ENCODE data around the gene MCC.

MCC gene

GRCh38 chr5:112974901-112975300, 513.4 kb downstream of the MCC start:
- Histone ChIP-seq H3K4me1 (ENCODE audit: low read length) (peaks cover 20% of the 10 kb centered on the region), H3K4me2 (ENCODE audit: low read depth, low read length) (no peak overlapping the region)
- TF ChIP-seq EZH2 (optimal IDR thresholded peaks at IDR 0.05; ENCODE audit: low read depth, low read length) (no peak), CTCF (IDR thresholded peaks at IDR 0.05; ENCODE audit: low read length) (no peak), EZH2phosphoT487 (IDR thresholded peaks at IDR 0.05; ENCODE audit: low read length) (no peak)

GRCh38 chr5:112973904-112974303, 514.3 kb downstream of the MCC start:
- Histone ChIP-seq H3K27me3 (replicated peaks; ENCODE audit: insufficient read depth, low read length) (peaks cover 15% of the 10 kb centered on the region), H4K20me1 (ENCODE audit: insufficient read depth, low read length) (no peaks in the 10 kb centered on the region), H3F3A (ENCODE audit: insufficient read depth, low read length) (peaks cover 17% of the 10 kb centered on the region), H2AFZ (ENCODE audit: low read length) (no peak overlapping the region), H3K4me1 (ENCODE audit: low read length) (peaks cover 27% of the 10 kb centered on the region), H3K27ac (ENCODE audit: low read length) (no peak overlapping the region), H3K4me2 (ENCODE audit: low read depth, low read length) (no peak overlapping the region), H3K79me2 (ENCODE audit: low read length) (peaks cover 24% of the 10 kb centered on the region), H3K9ac (ENCODE audit: low read length) (no peak overlapping the region), H3K9me3 (replicated peaks; ENCODE audit: insufficient read depth, low read length) (no peaks in the 10 kb centered on the region), H3K9me2 (replicated peaks; ENCODE audit: insufficient read depth, low read length) (no peaks in the 10 kb centered on the region), H3K4me3 (ENCODE audit: low read length) (no peak overlapping the region), H3K36me3 (replicated peaks; ENCODE audit: insufficient read depth, low read length) (no peaks in the 10 kb centered on the region)
- TF ChIP-seq EZH2phosphoT487 (IDR thresholded peaks at IDR 0.05; ENCODE audit: low read length) (no peak), CTCF (IDR thresholded peaks at IDR 0.05; ENCODE audit: low read length) (no peak), EZH2 (optimal IDR thresholded peaks at IDR 0.05; ENCODE audit: low read depth, low read length) (no peak)
- no peak for DNase-seq

More at GRCh38 chr5:112974901-112975300, 513.4 kb downstream of the MCC start:
- Histone ChIP-seq H3K9me3 (replicated peaks; ENCODE audit: insufficient read depth, low read length) (no peaks in the 10 kb centered on the region), H2AFZ (ENCODE audit: low read length) (no peak overlapping the region), H3F3A (ENCODE audit: insufficient read depth, low read length) (peaks cover 11% of the 10 kb centered on the region), H3K9me2 (replicated peaks; ENCODE audit: insufficient read depth, low read length) (no peaks in the 10 kb centered on the region), H3K36me3 (replicated peaks; ENCODE audit: insufficient read depth, low read length) (no peaks in the 10 kb centered on the region), H3K79me2 (ENCODE audit: low read length) (peaks cover 34% of the 10 kb centered on the region), H3K27me3 (replicated peaks; ENCODE audit: insufficient read depth, low read length) (peaks cover 14% of the 10 kb centered on the region), H3K9ac (ENCODE audit: low read length) (no peak overlapping the region), H3K4me3 (ENCODE audit: low read length) (no peak overlapping the region), H4K20me1 (ENCODE audit: insufficient read depth, low read length) (0 out of 2 replicates have a peak, but pooled peaks cover 4% of the 10 kb centered on the region), H3K27ac (ENCODE audit: low read length) (no peak overlapping the region)
- no peak for DNase-seq

- H4K20me1 ChIP-seq (ENCODE audit: insufficient read depth, low read length), result no peaks in the 10 kb centered on the region
- no peak for TF ChIP-seq EZH2phosphoT487 (IDR thresholded peaks at IDR 0.05; ENCODE audit: low read length)
- no peak for TF ChIP-seq EZH2 (optimal IDR thresholded peaks at IDR 0.05; ENCODE audit: low read depth, low read length)
- TF ChIP-seq CTCF (IDR thresholded peaks at IDR 0.05; ENCODE audit: low read length), result no peak
- H2AFZ ChIP-seq (ENCODE audit: low read length), result no peak overlapping the region
- no peak overlapping the region for H3K27ac ChIP-seq (ENCODE audit: low read length)
- no peaks in the 10 kb centered on the region for H3K9me3 ChIP-seq (replicated peaks; ENCODE audit: insufficient read depth, low read length)
- H3F3A ChIP-seq (ENCODE audit: insufficient read depth, low read length), result peaks cover 17% of the 10 kb centered on the region
- no peaks in the 10 kb centered on the region for H3K36me3 ChIP-seq (replicated peaks; ENCODE audit: insufficient read depth, low read length)
- H3K9me2 ChIP-seq (replicated peaks; ENCODE audit: insufficient read depth, low read length), result no peaks in the 10 kb centered on the region
- no peak overlapping the region for H3K4me2 ChIP-seq (ENCODE audit: low read depth, low read length)
- H3K4me1 ChIP-seq (ENCODE audit: low read length), result peaks cover 20% of the 10 kb centered on the region
- H3K27me3 ChIP-seq (replicated peaks; ENCODE audit: insufficient read depth, low read length), result peaks cover 15% of the 10 kb centered on the region
- H3K9ac ChIP-seq (ENCODE audit: low read length), result no peak overlapping the region
- H3K79me2 ChIP-seq (ENCODE audit: low read length), result peaks cover 15% of the 10 kb centered on the region
- no peak for DNase-seq
- no peak overlapping the region for H3K4me3 ChIP-seq (ENCODE audit: low read length)
Observed at GRCh38 chr5:112973036-112973435, 515.2 kb downstream of the MCC start.

Data from MM.1S (cell line).